Right forelimb (tissue), 1 donor: ENCODE results near the gene AP3M1.
"Not testable (repeated sequence)": the region's sequence is repeated elsewhere in the genome, so short reads cannot be mapped to it uniquely, and the experiment has no call there.

Experiments used
- DNase-seq: peaks from one replicate; pipeline ENCODE4 v3.0.0-alpha.2; 2018

Gene AP3M1

GRCh38 chr10:74160013-74160412, 9.4 kb upstream of the AP3M1 start:
- no peak for DNase-seq

- no peak for DNase-seq
Observed at GRCh38 chr10:74156919-74157289, 6.3 kb upstream of the AP3M1 start.

- DNase-seq, result no peak
Observed at GRCh38 chr10:74153676-74154075, 3.0 kb upstream of the AP3M1 start.

DNA sequence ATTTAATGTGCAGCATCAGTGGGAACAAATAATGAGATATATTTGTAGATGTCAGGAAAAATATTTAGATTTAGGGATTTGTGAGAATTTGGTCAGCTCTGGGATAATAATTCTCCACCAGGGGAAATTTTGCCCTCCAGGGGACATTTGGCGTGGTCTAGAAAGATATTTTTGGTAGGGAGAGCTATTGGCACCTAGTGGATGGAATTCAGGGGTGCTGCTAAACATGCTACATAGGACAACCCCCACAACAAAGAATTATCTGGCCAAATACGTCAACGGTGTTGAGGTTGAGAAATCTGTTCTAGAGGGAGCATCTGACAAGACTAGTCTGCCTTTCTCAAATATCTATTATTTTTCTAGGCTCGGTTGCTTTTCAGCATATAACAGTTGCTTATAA, 2.5 kb upstream of the AP3M1 start:
- no peak for DNase-seq

DNA sequence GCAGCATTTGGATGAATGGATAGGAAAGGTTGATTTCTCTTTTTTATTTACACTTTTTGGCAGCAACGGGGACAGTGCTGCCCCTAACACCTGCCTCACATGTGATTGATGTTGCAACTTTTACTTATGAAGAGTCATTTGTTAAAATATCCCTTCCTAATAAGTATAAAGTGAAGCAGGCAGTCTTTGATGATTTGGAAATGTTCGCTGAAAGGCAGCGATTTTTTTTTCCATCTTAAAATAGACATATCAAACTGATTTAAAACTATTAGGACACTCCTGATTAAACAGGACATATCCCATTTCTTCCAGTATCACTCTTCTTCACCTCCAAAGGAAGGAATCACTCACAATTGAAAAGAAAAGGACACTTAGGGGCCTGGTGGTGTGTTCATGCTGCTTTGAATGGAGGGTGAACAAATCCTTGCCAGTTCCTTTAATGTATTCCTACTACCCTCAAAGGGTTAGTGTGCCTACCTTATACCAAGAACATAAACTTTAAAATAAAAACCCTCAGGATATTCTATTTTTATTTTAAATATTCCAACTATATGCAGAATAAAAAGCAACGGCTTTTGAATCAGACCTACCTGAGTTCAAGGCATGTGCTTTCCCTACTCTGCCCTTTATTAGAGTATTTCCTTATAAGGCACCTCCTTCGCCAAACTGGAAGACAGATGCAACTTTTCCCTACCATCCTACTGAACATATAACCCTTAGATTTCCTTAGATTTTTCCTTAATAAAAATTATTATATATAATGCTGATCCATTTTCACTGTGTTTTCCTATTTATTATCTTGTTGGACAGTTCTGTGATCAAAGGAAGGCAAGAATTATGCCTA, 1.5 kb upstream of the AP3M1 start:
- no peak for DNase-seq

GRCh38 chr10:74150990-74151878, 606 bp upstream of the AP3M1 start, which contains the start of gene ADK:
TSS of gene ADK (plus strand) at chr10:74151221. CDS start at chr10:74151279, 58 bp downstream.
- peak; percentile 100 for DNase-seq

DNA sequence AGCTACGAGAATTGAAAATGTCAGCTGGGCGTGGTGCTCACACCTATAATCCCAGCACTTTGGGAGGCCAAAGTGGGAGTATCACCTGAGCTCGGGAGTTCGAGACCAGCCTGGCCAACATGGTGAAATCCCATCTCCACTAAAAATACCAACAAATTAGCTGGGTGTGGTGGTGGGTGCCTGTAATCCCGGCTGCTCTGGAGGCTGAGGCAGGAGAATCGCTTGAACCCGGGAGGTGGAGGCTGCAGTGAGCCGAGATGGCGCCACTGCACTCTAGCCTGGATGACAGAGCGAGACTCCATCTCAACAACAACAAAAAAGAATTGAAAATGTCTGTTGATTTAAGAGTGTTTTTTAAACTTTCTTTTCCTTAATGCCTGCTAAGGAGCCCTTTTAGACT, 3.6 kb downstream of the AP3M1 start:
- not testable (repeated sequence) for DNase-seq

- DNase-seq, result no peak
Observed at GRCh38 chr10:74145133-74145532, 5.5 kb downstream of the AP3M1 start.

DNA sequence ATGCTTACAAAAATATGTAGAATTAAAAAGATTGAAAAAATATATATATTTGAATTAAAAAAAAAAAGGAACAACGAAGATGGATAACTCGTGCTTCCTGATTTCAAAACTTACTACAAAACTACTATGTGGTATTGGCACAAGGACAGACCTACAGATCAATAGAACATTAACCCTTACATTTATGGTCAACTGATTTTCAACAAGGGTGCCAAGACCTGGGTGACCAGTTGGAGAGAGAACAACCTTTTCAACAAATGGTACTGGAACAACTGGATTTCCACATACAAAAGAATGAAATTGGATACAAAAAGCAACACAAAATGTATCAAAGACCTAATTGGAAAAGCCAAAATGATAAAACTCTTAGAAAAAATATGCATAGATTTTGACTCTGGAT, 10.1 kb downstream of the AP3M1 start:
- no peak for DNase-seq

DNA sequence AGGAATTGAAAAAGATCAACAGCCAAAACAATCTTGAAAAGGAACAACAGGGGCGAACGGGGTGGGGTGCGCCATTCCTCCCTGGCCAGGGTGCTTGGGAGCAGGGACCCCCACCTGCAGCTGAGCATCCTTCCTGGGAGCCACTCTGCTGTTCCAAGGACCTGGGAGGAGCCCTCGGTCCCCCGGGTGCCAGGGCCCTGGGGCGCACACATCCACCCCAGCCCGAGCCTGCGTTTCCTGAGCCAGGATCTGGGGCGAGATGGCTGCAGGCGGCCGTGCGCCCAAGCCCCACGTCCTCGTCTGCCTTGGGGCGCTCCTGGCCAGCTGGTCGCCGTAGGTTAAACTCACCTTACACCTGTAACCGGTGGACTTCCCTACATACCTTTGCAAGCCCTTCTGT, 10.6 kb downstream of the AP3M1 start:
- no peak for DNase-seq

- not testable (repeated sequence) for DNase-seq
Observed at GRCh38 chr10:74138596-74138995, 12.0 kb downstream of the AP3M1 start.

- no peak for DNase-seq
Observed at GRCh38 chr10:74137992-74138391, 12.6 kb downstream of the AP3M1 start.

DNA sequence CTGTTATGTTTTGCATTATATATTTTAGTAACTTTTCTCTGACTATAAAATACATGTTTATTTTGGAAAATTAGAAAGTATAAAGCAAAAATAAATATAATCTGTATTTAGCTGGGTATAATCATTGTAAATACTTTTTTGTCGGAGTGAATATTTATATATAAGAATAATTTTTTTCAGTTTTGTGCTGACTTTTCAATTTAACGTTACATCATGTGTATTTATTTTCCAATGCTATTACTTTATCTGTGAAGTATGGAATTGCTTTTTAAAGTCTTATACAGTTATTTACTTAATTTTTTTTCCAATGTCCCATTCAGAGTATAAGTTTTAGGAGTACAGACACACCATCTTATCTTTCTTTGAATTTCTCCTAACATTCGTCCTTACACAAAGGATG, 15.2 kb downstream of the AP3M1 start:
- DNase-seq, result no peak

DNA sequence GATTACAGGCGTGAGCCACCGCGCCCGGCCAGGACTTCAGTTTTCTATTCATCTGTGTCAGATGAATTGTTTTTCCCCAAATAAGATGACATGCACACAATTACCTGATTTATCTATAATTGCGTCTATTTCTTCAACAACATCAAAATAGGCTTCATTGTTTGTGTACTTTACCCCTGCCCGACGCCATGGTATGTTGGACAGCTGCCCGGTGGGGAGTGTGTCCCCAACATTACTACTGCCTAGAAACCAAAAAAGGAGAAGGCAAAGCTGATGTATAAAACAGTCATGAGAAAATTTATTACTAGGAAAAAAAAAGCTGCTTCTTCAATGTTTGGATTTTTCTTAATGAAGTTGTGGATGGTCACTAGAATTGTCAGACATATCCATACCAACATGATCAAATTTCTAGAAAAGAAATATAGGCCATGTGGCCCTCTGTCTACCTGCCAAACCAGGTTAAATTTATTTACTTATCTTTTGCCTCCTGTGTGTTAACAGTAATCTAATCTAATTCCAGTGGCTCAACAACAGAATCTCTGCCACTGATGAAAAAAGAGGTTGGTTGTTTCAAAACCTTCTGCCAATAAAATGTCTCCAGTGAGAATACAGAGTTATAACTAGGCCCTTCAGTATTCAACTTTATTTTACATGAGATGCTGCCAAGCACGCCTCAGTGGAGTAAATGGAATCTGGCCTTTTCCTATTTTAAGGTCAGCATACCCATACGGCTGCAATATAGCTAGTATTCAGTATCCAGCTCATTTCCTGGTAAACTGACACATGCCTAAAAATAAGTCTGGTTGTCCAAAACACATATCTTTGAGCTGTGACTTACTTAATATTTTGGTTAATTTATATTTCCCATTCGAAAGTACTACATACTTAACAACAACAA, 16.5 kb downstream of the AP3M1 start:
- DNase-seq, result no peak

GRCh38 chr10:74123081-74123480, 27.5 kb downstream of the AP3M1 start:
- no peak for DNase-seq

- no peak for DNase-seq
Observed at GRCh38 chr10:74122060-74122459, 28.6 kb downstream of the AP3M1 start.

DNA sequence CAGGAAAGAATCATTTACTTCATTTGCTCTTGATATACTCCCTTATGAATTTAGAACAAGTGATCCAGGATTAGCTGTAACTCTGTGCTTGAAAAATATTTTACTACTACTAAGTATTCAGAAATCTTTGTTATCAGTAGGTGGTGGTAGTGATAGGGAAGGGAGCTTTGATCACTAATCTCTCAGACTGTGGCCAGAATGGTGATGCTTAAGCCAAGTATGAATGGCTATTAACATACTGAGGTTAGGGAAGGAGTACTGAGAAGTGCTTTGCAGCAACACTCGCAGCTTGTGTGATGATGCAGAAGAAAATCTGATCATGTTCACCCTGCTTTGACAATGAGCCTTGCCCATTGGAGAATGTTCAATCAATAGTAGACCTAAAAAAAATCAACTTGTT, 29.3 kb downstream of the AP3M1 start:
- no peak for DNase-seq

DNA sequence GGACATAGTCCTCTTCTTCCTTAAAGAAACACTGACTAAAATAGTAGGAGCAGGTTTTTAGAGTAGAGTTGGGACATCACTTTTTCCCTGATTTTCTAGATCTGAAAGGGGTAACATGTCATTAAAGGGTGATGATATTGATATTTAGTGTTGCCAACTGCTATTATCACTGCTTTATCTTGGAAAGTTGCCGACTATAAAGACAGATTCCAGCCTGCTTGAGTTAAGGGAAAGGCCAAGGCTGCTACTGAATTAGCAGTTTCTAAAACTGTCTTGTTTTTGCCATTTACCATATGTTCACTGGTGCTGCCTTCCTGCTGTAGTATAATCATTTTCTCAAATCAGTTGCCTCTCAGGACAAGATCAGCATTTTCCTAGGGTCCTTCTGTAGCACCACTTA, 29.7 kb downstream of the AP3M1 start:
- no peak for DNase-seq

GRCh38 chr10:74118804-74119203, 31.8 kb downstream of the AP3M1 start:
- no peak for DNase-seq

DNA sequence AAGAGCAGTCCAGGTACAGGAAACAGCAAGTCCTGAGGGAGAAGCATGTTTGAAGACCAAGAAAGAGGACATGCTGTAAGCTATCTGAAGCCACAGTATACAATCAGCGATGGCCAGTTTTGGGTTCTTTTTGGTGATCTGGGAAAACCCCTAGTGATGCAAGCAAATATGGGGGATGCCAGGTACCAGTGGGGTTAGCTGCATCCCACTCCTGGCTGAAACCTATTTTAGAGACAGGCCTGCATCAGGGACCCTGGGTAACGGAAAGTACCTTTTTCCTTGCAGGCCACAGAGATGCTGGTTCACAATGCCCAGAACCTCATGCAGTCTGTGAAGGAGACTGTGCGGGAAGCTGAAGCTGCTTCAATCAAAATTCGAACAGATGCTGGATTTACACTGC, 32.9 kb downstream of the AP3M1 start:
- no peak for DNase-seq

DNA sequence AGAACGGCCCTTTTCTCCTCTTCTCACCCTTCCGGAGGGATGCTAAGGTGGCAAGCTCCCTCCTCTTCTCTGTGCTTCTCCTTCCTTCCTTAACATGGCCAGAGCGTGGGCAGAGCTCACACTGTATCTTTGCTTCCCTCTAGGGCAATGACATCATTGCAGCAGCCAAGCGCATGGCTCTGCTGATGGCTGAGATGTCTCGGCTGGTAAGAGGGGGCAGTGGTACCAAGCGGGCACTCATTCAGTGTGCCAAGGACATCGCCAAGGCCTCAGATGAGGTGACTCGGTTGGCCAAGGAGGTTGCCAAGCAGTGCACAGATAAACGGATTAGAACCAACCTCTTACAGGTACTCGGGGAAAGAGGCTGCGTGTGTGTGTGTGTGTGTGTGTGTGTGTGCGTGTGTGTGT, 36.6 kb downstream of the AP3M1 start:
- DNase-seq, result no peak

GRCh38 chr10:74113546-74113945, 37.1 kb downstream of the AP3M1 start:
- DNase-seq, result no peak

GRCh38 chr10:74111799-74112198, 38.8 kb downstream of the AP3M1 start:
- DNase-seq, result no peak
